ENCODE data around the gene SREBF1.

The SREBF1 gene

DNA sequence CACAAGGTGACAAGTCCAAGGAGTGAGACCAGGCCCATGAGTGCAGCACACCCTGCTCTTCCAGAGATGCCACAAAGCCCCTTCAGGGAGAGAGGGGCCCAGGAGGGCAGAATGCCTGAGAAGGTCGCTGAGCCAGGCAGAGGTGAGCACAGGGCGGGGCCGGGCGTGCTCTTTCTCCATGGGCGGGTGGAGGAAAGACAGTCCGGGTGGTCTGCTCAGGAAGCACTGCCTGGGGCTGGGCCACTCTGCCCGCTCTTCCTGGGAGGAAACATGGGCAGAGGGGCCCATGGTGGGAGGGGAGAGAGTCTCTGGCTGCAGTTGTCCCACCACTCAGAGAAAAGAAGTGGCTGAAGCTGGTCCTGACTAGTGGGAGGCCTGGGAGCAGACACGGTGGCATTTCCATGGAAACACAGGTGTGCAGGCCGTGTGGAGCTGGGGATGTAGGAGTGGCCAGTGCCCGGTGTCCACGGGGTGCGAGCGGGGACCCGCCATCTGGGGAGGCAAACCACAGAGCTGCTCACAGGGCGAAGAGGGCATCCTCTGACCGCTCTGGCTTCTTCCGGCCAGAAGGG, 10.4 kb upstream of the SREBF1 start:
- H3K27ac ChIP-seq (ENCODE audit: low read depth, low read length) = no peak overlapping the region

DNA sequence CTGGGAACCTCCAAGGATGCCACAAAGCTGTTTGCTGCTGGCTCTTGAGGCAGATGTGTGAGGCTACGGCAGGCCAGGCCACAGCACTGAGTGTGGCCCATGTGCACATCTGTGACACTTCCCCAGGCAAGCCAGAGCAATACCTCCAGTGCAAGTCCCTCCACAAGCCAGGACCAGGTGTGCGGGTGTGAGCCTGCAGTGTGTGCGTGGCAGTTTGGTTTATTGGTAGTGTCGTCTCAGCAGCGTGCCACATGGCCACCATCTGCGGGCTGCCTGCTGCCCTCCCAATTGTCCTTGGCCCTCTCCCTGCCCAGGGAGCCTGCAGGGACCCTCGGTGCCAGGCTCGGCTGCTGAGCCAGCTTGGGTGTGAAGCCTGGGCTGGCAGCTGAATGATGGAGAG, 9.9 kb upstream of the SREBF1 start:
- Histone ChIP-seq H3K27me3 (ENCODE audit: insufficient read depth, low read length) (no peaks in the 10 kb centered on the region), H3K36me3 (ENCODE audit: insufficient read depth, low read length) (no peaks in the 10 kb centered on the region), H2AFZ (ENCODE audit: low read length, unreplicated experiment) (no peak overlapping the region), H3K4me1 (ENCODE audit: control insufficient read depth, insufficient read depth, low read length, unreplicated experiment) (peaks cover 25% of the 10 kb centered on the region), H3K4me3 (ENCODE audit: low read depth, low read length) (no peak overlapping the region), H3K79me2 (ENCODE audit: control insufficient read depth, insufficient read depth, low read length, unreplicated experiment) (no peaks in the 10 kb centered on the region), H3K27ac (ENCODE audit: low read depth, low read length) (no peak overlapping the region)

More for the DNA sequence above, 10.4 kb upstream of the SREBF1 start:
- no peaks in the 10 kb centered on the region for H3K36me3 ChIP-seq (ENCODE audit: insufficient read depth, low read length)
- H3K27me3 ChIP-seq (ENCODE audit: insufficient read depth, low read length) = no peaks in the 10 kb centered on the region
- H2AFZ ChIP-seq (ENCODE audit: low read length, unreplicated experiment) = no peak overlapping the region
- no peaks in the 10 kb centered on the region for H3K79me2 ChIP-seq (ENCODE audit: control insufficient read depth, insufficient read depth, low read length, unreplicated experiment)
- peaks cover 23% of the 10 kb centered on the region for H3K4me1 ChIP-seq (ENCODE audit: control insufficient read depth, insufficient read depth, low read length, unreplicated experiment)
- no peak overlapping the region for H3K4me3 ChIP-seq (ENCODE audit: low read depth, low read length)

DNA sequence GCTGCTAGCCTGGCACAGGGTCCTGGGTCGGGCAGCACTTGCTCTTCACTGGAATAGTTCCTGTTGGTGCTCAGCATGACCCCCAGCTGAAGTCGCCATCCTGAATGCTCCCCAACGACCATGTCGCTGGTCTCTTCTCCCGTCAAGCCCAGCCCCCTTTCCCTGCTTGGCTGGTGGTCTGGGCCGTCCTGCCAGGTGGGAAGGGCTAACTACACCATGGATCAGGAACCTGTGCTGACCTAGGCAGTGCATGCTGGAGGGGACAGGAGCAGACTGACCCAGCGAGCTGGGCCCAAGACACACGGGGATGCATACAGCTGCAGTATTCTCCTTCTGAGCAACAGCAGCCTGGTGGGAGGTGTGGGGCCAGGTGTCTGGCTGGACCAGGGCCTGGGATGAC, 9.2 kb upstream of the SREBF1 start:
- Histone ChIP-seq H3K4me1 (ENCODE audit: control insufficient read depth, insufficient read depth, low read length, unreplicated experiment) (peaks cover 31% of the 10 kb centered on the region), H3K4me3 (ENCODE audit: low read depth, low read length) (no peak overlapping the region), H3K27me3 (ENCODE audit: insufficient read depth, low read length) (no peaks in the 10 kb centered on the region), H3K27ac (ENCODE audit: low read depth, low read length) (no peak overlapping the region), H2AFZ (ENCODE audit: low read length, unreplicated experiment) (no peak overlapping the region), H3K79me2 (ENCODE audit: control insufficient read depth, insufficient read depth, low read length, unreplicated experiment) (no peaks in the 10 kb centered on the region), H3K36me3 (ENCODE audit: insufficient read depth, low read length) (no peaks in the 10 kb centered on the region)

DNA sequence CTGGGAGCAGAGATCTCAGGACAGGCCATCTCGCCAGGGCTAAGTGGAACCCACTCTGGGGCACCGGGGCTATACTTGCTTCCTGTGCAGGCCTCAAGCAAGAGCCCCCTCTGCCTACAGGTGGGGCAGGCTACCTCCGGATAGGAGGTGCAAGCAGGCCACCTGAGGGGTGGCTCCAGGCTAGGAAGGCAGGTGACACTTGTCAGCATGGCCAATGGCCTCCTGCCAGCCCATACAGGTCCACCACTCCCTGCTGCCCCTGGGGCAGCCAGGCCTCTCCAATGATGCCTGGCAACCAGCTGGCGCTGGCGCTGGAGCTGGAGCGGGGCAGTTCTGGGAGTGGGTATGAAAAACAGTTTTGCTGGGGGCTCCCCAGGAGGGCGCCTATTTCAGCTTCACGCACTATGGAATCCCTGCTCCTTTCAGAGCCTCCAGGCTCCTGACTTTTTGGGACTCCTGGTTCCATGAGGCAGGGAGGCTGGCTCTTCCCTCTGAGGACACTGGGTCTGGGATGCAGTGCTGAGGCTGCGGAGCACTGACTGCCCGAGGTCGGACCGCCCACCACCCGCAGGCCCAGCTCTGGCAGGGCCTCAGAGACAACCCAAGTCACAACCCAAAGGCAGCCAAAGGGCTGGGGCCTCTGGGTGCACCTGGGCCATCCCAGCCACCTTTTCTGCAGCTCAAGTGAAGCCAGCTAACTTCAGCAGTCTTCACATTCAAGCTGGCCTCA, 8.4 kb upstream of the SREBF1 start:
- Histone ChIP-seq H2AFZ (ENCODE audit: low read length, unreplicated experiment) (no peak overlapping the region), H3K36me3 (ENCODE audit: insufficient read depth, low read length) (no peaks in the 10 kb centered on the region), H3K79me2 (ENCODE audit: control insufficient read depth, insufficient read depth, low read length, unreplicated experiment) (no peaks in the 10 kb centered on the region), H3K4me1 (ENCODE audit: control insufficient read depth, insufficient read depth, low read length, unreplicated experiment) (peaks cover 35% of the 10 kb centered on the region), H3K4me3 (ENCODE audit: low read depth, low read length) (no peak overlapping the region), H3K27me3 (ENCODE audit: insufficient read depth, low read length) (no peaks in the 10 kb centered on the region), H3K27ac (ENCODE audit: low read depth, low read length) (no peak overlapping the region)

DNA sequence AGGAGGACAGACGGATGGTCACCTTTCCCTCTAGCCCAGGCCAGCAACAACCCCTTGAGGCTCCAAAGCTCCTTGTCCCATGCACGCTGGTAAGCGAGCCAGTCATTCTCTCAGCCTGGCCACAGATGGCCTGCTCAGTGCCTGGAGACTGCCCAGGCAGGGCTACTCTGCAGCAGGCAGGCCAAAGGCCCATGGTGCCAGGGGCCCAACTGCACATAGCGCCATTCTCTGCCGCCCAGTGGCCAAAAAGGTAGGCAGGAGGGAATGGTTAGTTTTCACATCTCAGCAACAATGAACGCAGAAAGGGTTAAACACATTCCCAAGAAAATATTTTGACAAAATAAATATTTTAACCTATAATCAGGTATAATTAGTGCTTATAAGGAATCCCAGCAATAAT, 7.7 kb upstream of the SREBF1 start:
- peaks cover 30% of the 10 kb centered on the region for H3K4me1 ChIP-seq (ENCODE audit: control insufficient read depth, insufficient read depth, low read length, unreplicated experiment)
- H3K79me2 ChIP-seq (ENCODE audit: control insufficient read depth, insufficient read depth, low read length, unreplicated experiment) = no peaks in the 10 kb centered on the region
- H3K36me3 ChIP-seq (ENCODE audit: insufficient read depth, low read length) = no peaks in the 10 kb centered on the region

DNA sequence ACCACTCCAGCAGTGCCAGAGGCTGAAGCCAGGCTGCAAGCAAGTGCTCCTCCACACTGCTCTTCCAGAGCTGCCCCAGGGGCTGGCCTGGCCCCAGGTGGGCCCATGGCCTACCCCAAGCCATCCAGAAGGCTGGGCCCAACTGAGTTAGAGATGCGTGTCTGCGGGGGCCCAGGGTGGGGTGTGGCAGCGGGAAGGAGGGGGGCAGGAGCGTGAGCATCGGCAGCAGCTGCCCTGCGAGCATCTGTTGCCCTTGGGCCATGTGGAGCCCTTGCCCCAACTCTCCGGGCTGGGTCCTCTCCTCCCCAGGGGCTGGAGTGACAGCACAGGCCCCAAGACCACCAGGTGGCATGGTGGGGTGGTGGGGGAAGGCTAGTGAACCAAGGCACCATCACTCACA, 7.3 kb upstream of the SREBF1 start:
- H3K27me3 ChIP-seq (ENCODE audit: insufficient read depth, low read length) = no peaks in the 10 kb centered on the region
- H3K4me3 ChIP-seq (ENCODE audit: low read depth, low read length) = no peak overlapping the region
- H3K27ac ChIP-seq (ENCODE audit: low read depth, low read length) = no peak overlapping the region
- H3K36me3 ChIP-seq (ENCODE audit: insufficient read depth, low read length) = no peaks in the 10 kb centered on the region
- H3K4me1 ChIP-seq (ENCODE audit: control insufficient read depth, insufficient read depth, low read length, unreplicated experiment) = peaks cover 30% of the 10 kb centered on the region
- no peak overlapping the region for H2AFZ ChIP-seq (ENCODE audit: low read length, unreplicated experiment)
- no peaks in the 10 kb centered on the region for H3K79me2 ChIP-seq (ENCODE audit: control insufficient read depth, insufficient read depth, low read length, unreplicated experiment)

More for the DNA sequence above, 7.7 kb upstream of the SREBF1 start:
- Histone ChIP-seq H3K4me3 (ENCODE audit: low read depth, low read length) (no peak overlapping the region), H2AFZ (ENCODE audit: low read length, unreplicated experiment) (no peak overlapping the region), H3K27me3 (ENCODE audit: insufficient read depth, low read length) (no peaks in the 10 kb centered on the region), H3K27ac (ENCODE audit: low read depth, low read length) (no peak overlapping the region)

DNA sequence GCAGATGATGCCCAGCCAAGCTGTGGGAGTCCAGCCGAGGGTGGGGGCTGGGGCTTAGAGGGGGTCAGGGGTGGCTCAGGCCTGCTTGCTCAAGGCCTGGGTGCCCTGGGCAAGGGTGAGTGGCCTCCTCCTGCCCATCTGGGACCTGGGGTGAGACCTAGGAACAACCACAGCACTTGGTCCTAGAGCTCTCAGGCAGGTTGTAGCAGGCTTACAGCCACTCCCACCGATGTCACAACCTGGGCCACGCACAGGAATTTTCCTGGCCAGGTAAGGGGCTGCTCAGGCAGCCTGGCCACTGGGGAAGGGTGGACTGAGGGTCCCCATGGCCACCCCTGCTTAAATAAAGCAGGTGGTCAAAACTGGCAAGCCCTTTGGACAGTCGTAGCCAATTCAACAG, 6.3 kb upstream of the SREBF1 start:
- Histone ChIP-seq H3K27me3 (ENCODE audit: insufficient read depth, low read length) (no peaks in the 10 kb centered on the region), H3K36me3 (ENCODE audit: insufficient read depth, low read length) (no peaks in the 10 kb centered on the region), H3K4me1 (ENCODE audit: control insufficient read depth, insufficient read depth, low read length, unreplicated experiment) (peaks cover 28% of the 10 kb centered on the region), H2AFZ (ENCODE audit: low read length, unreplicated experiment) (no peak overlapping the region), H3K27ac (ENCODE audit: low read depth, low read length) (no peak overlapping the region), H3K79me2 (ENCODE audit: control insufficient read depth, insufficient read depth, low read length, unreplicated experiment) (no peaks in the 10 kb centered on the region), H3K4me3 (ENCODE audit: low read depth, low read length) (no peak overlapping the region)

DNA sequence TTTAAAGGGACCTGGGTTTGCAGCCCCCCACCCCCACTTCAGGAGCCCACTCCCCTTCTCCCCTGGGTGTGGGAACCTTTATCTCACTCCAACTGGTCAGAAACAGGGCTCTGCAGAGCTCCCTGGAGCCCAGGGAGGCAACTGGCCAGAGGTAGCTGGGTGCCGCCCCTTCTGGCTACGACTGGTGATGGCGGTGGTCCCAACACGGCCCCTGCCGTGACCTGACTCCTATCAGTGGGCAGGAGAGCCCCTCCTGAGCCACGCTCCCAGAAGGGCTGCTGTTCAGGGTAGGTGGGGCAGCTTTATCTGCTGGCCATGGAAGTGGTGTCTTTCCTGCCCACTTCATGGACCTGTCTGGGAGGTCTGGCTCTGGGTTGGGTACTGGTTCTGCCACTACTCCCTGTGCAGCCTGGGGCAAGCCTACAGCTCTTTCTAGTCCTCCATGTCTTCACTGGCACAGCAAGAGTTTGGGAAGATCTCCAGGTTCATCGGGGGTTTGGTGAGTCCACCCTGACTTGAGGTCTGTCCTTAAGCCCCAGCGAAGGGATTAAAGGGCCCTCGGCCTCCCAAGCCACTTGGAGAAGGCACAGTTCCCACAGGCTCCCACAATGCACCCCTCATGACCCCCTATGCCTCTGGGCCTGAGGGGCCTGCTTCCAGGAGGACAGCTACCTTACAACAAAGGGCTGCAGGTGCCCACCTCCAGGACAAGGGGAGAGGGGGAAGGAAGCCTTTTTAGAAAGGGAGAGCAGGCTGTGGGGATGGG, 5.5 kb upstream of the SREBF1 start:
- no peaks in the 10 kb centered on the region for H3K79me2 ChIP-seq (ENCODE audit: control insufficient read depth, insufficient read depth, low read length, unreplicated experiment)
- H3K27ac ChIP-seq (ENCODE audit: low read depth, low read length) = no peak overlapping the region
- no peak overlapping the region for H3K4me3 ChIP-seq (ENCODE audit: low read depth, low read length)
- peaks cover 36% of the 10 kb centered on the region for H3K4me1 ChIP-seq (ENCODE audit: control insufficient read depth, insufficient read depth, low read length, unreplicated experiment)
- no peaks in the 10 kb centered on the region for H3K27me3 ChIP-seq (ENCODE audit: insufficient read depth, low read length)
- no peak overlapping the region for H2AFZ ChIP-seq (ENCODE audit: low read length, unreplicated experiment)
- no peaks in the 10 kb centered on the region for H3K36me3 ChIP-seq (ENCODE audit: insufficient read depth, low read length)

DNA sequence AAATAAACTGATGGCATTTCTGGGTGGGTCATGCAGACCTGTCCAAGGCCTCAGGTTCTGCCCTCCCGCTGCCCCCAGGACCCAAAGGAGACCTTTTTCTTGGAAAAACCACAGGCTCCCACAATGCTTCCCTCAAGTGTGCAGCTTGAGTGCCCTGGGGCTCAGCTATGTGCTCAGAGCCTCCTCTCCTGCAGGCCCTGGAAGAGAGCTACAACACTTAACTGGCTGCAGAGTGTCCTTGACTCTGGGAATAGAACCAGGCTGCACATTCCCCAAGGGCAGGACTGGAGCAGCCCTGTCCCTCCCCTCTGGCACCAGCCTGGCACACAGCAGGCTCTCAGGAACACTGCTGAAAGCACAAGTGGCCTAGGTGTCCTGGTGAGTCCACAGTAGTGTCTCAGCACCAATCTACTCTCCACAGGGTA, 4.8 kb upstream of the SREBF1 start:
- H3K4me1 ChIP-seq (ENCODE audit: control insufficient read depth, insufficient read depth, low read length, unreplicated experiment) = peaks cover 40% of the 10 kb centered on the region
- H3K36me3 ChIP-seq (ENCODE audit: insufficient read depth, low read length) = no peaks in the 10 kb centered on the region
- H3K27ac ChIP-seq (ENCODE audit: low read depth, low read length) = peak overlapping the region; percentile 97; the same call in 1 of the 2 replicates
- H2AFZ ChIP-seq (ENCODE audit: low read length, unreplicated experiment) = no peak overlapping the region
- peaks cover 2% of the 10 kb centered on the region for H3K79me2 ChIP-seq (ENCODE audit: control insufficient read depth, insufficient read depth, low read length, unreplicated experiment)
- no peaks in the 10 kb centered on the region for H3K27me3 ChIP-seq (ENCODE audit: insufficient read depth, low read length)
- H3K4me3 ChIP-seq (ENCODE audit: low read depth, low read length) = no peak overlapping the region

DNA sequence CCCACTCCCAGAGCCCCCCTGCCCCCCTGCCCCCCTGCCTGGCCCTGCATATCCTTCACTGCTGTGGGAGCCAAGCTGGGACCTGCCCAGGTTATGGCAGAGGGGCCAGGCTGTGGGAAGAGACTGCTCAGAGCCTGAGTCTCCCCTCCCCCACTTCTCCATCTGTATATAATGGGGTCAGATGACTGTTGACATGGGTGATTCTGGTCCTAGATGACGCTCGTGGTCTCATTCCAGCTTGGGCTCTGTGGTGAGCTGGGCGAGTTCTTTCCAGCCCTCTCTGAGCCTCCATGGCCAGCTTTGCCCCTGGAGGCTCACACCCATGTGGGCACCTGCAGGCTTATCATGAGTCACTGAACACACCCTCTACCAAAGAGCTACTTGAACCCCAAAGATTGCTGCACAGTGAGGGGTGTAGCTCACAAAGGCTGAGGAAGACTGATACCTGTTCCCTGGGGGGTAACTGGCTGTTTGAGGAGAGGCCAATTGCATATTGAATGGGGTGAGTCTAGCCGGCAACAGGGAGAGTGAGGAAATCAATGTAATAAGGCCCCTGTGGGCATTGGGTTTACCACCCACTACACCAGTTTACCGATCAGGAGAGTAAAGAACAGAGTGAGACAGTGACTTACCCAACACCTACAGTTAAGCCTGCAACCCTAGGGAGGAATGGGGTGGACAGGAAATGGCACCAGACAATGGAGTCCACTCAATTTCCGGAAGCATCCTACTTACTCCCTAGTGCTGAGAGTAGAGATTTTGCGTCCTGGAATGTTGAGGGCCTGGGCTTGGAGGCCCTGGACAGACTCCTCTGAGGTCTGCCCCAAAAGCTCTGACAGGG, 4.2 kb upstream of the SREBF1 start:
- Histone ChIP-seq H3K79me2 (ENCODE audit: control insufficient read depth, insufficient read depth, low read length, unreplicated experiment) (peaks cover 2% of the 10 kb centered on the region), H2AFZ (ENCODE audit: low read length, unreplicated experiment) (no peak overlapping the region), H3K4me3 (ENCODE audit: low read depth, low read length) (peak overlapping the region; percentile 76), H3K27me3 (ENCODE audit: insufficient read depth, low read length) (no peaks in the 10 kb centered on the region), H3K27ac (ENCODE audit: low read depth, low read length) (peak overlapping the region; percentile 97), H3K4me1 (ENCODE audit: control insufficient read depth, insufficient read depth, low read length, unreplicated experiment) (peaks cover 40% of the 10 kb centered on the region), H3K36me3 (ENCODE audit: insufficient read depth, low read length) (no peaks in the 10 kb centered on the region)
